Fibroblast of lung (primary cell): Measurements from ENCODE around the gene POFUT2. TPM values are rescaled to one million over a fixed set of nuclear protein-coding genes. Genes with fewer than 3 reads are reported as not detected.

Experiments used
- DNase-seq, 2 donors: peaks; one replicate each; pipeline versions ENCODE4 v3.0.0 to v3.0.0-alpha.2; 2010; ENCODE audit warnings: low read depth in 2 of 2
- H2AFZ ChIP-seq: 2 replicates; pipeline ENCODE4 v1.5.1; 2012; ENCODE audit warnings: low read length, control low read depth, inconsistent platforms
- H3K27ac ChIP-seq: 2 replicates; pipeline ENCODE4 v1.5.1; 2011; ENCODE audit warnings: low read length, control low read depth; ENCODE audit not compliant: insufficient read depth
- H3K27me3 ChIP-seq: 2 replicates; pipeline ENCODE4 v1.5.1; 2011; ENCODE audit warnings: mild to moderate bottlenecking, low read length; ENCODE audit not compliant: control insufficient read depth, insufficient read depth
- H3K36me3 ChIP-seq: 2 replicates; pipeline ENCODE4 v1.5.1; 2011; ENCODE audit warnings: low read length; ENCODE audit not compliant: control insufficient read depth, insufficient read depth
- H3K4me1 ChIP-seq: 2 replicates; pipeline ENCODE4 v1.5.1; 2011; ENCODE audit warnings: low read length; ENCODE audit not compliant: control insufficient read depth, insufficient read depth; ENCODE audit errors: extremely low read depth
- H3K4me2 ChIP-seq: 2 replicates; pipeline ENCODE4 v1.5.1; 2011; ENCODE audit warnings: low read length, control low read depth; ENCODE audit not compliant: insufficient read depth; ENCODE audit errors: extremely low read depth
- H3K4me3 ChIP-seq, 4 experiments: fragments of 200-600 bp in 1 of 4; sonication (generic) in 1 of 4; replicated peaks in 1 of 4; 2 replicates each; pipeline ENCODE4 v1.5.1; 2011 to 2016; ENCODE audit warnings: low read length in 4 of 4, low read depth in 3 of 4, mild to moderate bottlenecking in 3 of 4, control low read depth in 2 of 4, inconsistent platforms in 1 of 4, mixed read lengths in 1 of 4; ENCODE audit not compliant: insufficient read depth in 1 of 4; ENCODE audit errors: control extremely low read depth in 1 of 4
- H3K79me2 ChIP-seq: 2 replicates; pipeline ENCODE4 v1.5.1; 2012; ENCODE audit warnings: mild to moderate bottlenecking, low read length, inconsistent platforms; ENCODE audit not compliant: control insufficient read depth, insufficient read depth
- H3K9ac ChIP-seq: 2 replicates; pipeline ENCODE4 v1.5.1; 2011; ENCODE audit warnings: mild to moderate bottlenecking, low read length, control low read depth; ENCODE audit not compliant: insufficient read depth
- H3K9me3 ChIP-seq: 2 replicates; pipeline ENCODE4 v1.5.1; 2012; ENCODE audit warnings: low read depth, low read length; ENCODE audit not compliant: control insufficient read depth, insufficient read depth
- H4K20me1 ChIP-seq: 2 replicates; pipeline ENCODE4 v1.5.1; 2011; ENCODE audit warnings: low read length; ENCODE audit not compliant: control insufficient read depth, insufficient read depth; ENCODE audit errors: extremely low read depth
- EZH2 ChIP-seq: IDR thresholded peaks from 2 replicates; pipeline ENCODE4 v1.5.1; 2012; ENCODE audit warnings: low read length, control low read depth, mild to moderate bottlenecking; ENCODE audit errors: missing control alignments
- polyA plus RNA-seq, 2 donors: library from polyadenylated mRNA; depleted of rRNA in 1 of 2; stranded (reverse) in 1 of 2; unstranded in 1 of 2; fragments of >200 nt; gene quantifications; 2 replicates each; pipeline ENCODE4 v1.2.1, GENCODE V29; 2011 to 2012; ENCODE audit warnings: missing spikeins in 1 of 2
- total RNA-seq: library from RNA; depleted of rRNA; stranded (reverse); fragments of >200 nt; gene quantifications from 2 replicates; pipeline ENCODE4 v1.2.1, GENCODE V29; 2014
- TF ChIP-seq, protein P1 (sequence below), 2 donors: IDR thresholded peaks in 1 of 2; conservative IDR thresholded peaks in 1 of 2; 1 replicate in 1 of 2; 2 replicates in 1 of 2; pipeline ENCODE4 v1.5.1; 2011 to 2012; ENCODE audit warnings: low read length in 2 of 2, control low read depth in 1 of 2, inconsistent platforms in 1 of 2, low read depth in 1 of 2, mild to moderate bottlenecking in 1 of 2

POFUT2 gene
- total and polyA plus RNA-seq, 2 donors (not counting 1 experiment from before 2014, with no cell fraction given) = 56.0 to 60.3 TPM

DNA sequence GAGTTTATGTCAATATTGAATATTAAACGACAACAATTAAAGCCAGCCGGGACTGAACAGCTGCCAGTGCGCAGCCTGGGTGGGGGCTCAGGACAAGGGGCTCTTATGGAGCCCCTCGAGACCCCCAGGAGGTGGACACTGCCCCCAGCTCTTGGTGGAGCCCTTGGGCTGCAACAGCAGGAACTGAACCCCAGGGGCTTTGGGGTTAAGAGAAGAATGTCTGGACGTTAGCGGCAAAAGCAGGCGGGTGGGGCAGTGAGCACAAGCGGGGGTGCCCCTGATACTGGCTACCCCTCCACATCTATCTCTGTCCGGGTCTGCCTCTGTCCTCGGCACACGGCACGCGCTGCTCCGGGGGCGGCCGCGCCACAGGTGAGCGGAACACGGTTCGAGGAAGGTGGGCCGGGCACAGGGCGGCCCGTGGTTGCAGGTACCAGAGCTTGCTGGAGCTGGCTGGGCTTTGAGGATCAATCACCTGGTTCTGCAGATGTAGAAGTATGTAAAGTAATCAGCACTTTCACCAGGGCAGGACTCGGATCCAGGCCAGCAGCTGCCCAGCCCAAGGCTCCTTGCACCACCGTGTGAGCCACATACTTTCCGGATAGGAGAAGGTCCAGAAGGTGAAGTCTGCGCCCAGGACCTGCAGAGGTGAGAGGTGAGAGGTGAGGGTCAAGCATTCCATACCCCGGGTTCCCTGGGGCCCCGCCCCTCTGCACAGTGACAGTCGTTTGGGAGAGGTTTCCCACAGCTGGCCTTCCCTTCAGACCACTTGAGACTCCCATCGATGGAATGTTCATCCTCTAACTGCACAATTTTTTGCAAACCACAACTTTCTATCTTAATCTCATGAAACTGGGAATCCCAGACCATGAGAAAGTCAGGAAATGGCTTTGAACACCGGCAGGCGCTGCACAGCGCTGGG lies 12.4 kb upstream of the POFUT2 start:
- Histone ChIP-seq H3K4me2 (no peak overlapping the region), H3K79me2 (no peaks in the 10 kb centered on the region), H2AFZ (no peak overlapping the region), H4K20me1 (no peaks in the 10 kb centered on the region), H3K9ac (peak overlapping the region; percentile 71), H3K27me3 (no peaks in the 10 kb centered on the region), H3K27ac (peak overlapping the region; percentile 77), H3K4me1 (peaks cover 13% of the 10 kb centered on the region), H3K4me3 (no peak overlapping the region), H3K36me3 (no peaks in the 10 kb centered on the region), H3K9me3 (no peaks in the 10 kb centered on the region)
- TF ChIP-seq, protein P1, sequence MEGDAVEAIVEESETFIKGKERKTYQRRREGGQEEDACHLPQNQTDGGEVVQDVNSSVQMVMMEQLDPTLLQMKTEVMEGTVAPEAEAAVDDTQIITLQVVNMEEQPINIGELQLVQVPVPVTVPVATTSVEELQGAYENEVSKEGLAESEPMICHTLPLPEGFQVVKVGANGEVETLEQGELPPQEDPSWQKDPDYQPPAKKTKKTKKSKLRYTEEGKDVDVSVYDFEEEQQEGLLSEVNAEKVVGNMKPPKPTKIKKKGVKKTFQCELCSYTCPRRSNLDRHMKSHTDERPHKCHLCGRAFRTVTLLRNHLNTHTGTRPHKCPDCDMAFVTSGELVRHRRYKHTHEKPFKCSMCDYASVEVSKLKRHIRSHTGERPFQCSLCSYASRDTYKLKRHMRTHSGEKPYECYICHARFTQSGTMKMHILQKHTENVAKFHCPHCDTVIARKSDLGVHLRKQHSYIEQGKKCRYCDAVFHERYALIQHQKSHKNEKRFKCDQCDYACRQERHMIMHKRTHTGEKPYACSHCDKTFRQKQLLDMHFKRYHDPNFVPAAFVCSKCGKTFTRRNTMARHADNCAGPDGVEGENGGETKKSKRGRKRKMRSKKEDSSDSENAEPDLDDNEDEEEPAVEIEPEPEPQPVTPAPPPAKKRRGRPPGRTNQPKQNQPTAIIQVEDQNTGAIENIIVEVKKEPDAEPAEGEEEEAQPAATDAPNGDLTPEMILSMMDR (conservative IDR thresholded peaks at IDR 0.05 in 1 of 2, IDR thresholded peaks at IDR 0.05 in 1 of 2; ENCODE audit: low read depth in 1 of 2, low read length in 2 of 2) = no peak
- no peak for TF ChIP-seq EZH2
- peak; percentile 53 to 87 for DNase-seq

DNA sequence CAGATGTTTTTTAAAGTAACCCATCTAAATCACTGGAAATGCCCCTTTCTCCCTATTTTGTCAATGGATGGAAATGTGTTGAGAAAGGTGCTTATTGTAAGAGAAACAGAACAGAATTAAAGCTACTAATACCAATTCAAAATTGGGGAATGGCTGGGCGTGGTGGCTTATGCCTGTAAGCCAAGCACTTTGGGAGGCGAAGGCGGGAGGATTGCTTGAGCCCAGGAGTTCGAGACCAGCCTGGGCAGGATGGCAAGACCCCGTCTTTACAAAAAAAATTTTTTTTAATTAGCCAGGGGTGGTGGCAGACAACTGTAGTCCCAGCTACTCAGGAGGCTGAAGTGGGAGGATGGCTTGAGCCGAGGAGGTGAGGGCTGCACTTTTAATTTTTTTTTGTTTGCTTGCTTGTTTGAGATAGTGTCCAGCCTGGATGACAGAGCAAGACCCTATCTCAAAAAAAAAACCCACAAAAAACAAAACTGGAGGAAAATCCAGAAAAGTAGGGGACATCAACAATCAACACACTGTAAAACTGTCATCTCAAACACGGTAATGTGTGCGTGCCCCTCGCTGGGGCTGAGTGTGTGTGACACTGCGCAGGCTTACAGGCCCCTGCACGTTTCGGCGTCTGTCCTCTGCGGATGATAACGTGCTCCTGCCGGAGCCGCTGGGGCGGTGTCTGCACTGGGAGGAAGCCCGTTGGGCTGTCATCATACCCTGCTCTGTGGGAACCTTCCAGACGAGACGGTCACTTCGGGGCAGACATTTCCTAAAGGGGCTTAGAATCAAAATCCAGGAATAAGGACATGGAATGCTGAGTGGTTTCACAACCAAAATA lies 11.6 kb upstream of the POFUT2 start:
- Histone ChIP-seq H3K36me3 (no peaks in the 10 kb centered on the region), H4K20me1 (no peaks in the 10 kb centered on the region), H3K27ac (peak overlapping the region; percentile 77), H3K79me2 (no peaks in the 10 kb centered on the region), H2AFZ (no peak overlapping the region), H3K9ac (no peak overlapping the region), H3K4me3 (no peak overlapping the region), H3K4me2 (no peak overlapping the region), H3K9me3 (no peaks in the 10 kb centered on the region), H3K27me3 (no peaks in the 10 kb centered on the region), H3K4me1 (peaks cover 17% of the 10 kb centered on the region)
- DNase-seq = no peak
- no peak for TF ChIP-seq EZH2
- TF ChIP-seq, protein P1 (conservative IDR thresholded peaks at IDR 0.05 in 1 of 2, IDR thresholded peaks at IDR 0.05 in 1 of 2; ENCODE audit: low read depth in 1 of 2, low read length in 2 of 2) = no peak

DNA sequence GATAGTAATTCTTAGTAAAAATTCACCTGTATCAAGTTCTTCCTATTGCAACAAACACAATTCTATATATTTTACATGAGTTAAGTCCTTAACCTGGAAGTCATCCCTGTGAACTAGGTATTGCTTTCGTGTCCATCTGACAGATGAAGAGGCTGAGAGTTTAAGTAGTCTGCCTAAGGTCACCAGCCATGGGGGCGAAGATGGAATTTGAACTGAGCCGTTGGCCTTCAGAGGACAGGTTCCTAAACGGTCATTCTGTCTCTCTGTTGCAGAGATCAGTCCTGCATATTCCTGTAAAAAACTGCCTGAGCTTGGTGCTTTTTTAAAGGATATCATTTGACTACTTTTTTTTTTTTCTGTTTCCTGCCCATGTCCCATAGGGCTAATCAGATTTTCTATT lies 10.2 kb upstream of the POFUT2 start:
- Histone ChIP-seq H3K9me3 (no peaks in the 10 kb centered on the region), H3K36me3 (no peaks in the 10 kb centered on the region), H3K9ac (no peak overlapping the region), H3K79me2 (no peaks in the 10 kb centered on the region), H3K4me3 (no peak overlapping the region), H3K4me2 (no peak overlapping the region), H4K20me1 (no peaks in the 10 kb centered on the region), H3K4me1 (peaks cover 31% of the 10 kb centered on the region), H3K27ac (no peak overlapping the region), H2AFZ (no peak overlapping the region), H3K27me3 (no peaks in the 10 kb centered on the region)
- TF ChIP-seq EZH2 = no peak
- TF ChIP-seq, protein P1 (conservative IDR thresholded peaks at IDR 0.05 in 1 of 2, IDR thresholded peaks at IDR 0.05 in 1 of 2; ENCODE audit: low read depth in 1 of 2, low read length in 2 of 2) = no peak
- DNase-seq = no peak
